Endodermal cell (in vitro differentiated cells): ENCODE data around the gene ALOX5AP. TPM values are rescaled to one million over a fixed set of nuclear protein-coding genes. Genes with fewer than 3 reads are reported as not detected.

Experiments
- DNase-seq: peaks from one replicate; pipeline ENCODE4 v3.0.0-alpha.2; 2017
- H3K27ac ChIP-seq: 2 replicates; pipeline ENCODE4 v1.5.1; 2013; ENCODE audit warnings: mild to moderate bottlenecking, low read depth, low read length, moderate library complexity
- H3K27me3 ChIP-seq: 2 replicates; pipeline ENCODE4 v1.6.1; 2013; ENCODE audit warnings: mild to moderate bottlenecking, low read length, moderate library complexity; ENCODE audit not compliant: insufficient read depth, control insufficient read depth, poor library complexity, severe bottlenecking
- H3K36me3 ChIP-seq: 2 replicates; pipeline ENCODE4 v1.7.0; 2013; ENCODE audit warnings: mild to moderate bottlenecking, low read length, moderate library complexity; ENCODE audit not compliant: control insufficient read depth, insufficient read depth
- H3K4me1 ChIP-seq: one replicate; pipeline ENCODE4 v1.7.0; 2013; ENCODE audit warnings: low read length; ENCODE audit not compliant: control insufficient read depth, insufficient read depth
- H3K4me3 ChIP-seq: 2 replicates; pipeline ENCODE4 v1.5.1; 2013; ENCODE audit warnings: mild to moderate bottlenecking, low read length, moderate library complexity
- H3K9ac ChIP-seq: 2 replicates; pipeline ENCODE4 v1.6.1; 2013; ENCODE audit warnings: mild to moderate bottlenecking, low read length, moderate library complexity; ENCODE audit not compliant: poor library complexity, severe bottlenecking; ENCODE audit errors: extremely low read depth
- H3K9me3 ChIP-seq: 2 replicates; pipeline ENCODE4 v1.6.1; 2013; ENCODE audit warnings: mild to moderate bottlenecking, low read length, moderate library complexity; ENCODE audit not compliant: control insufficient read depth
- H3K27ac Mint-ChIP-seq: 2 replicates; pipeline ENCODE4 v1.8.0; 2020; ENCODE audit warnings: mixed read lengths
- H3K27me3 Mint-ChIP-seq: 2 replicates; pipeline ENCODE4 v1.8.0; 2021; ENCODE audit warnings: mild to moderate bottlenecking, mixed read lengths; ENCODE audit not compliant: insufficient read depth
- H3K36me3 Mint-ChIP-seq: 2 replicates; pipeline ENCODE4 v1.8.0; 2020; ENCODE audit warnings: low read depth, mixed read lengths
- H3K4me1 Mint-ChIP-seq: 2 replicates; pipeline ENCODE4 v1.8.0; 2020; ENCODE audit warnings: mixed read lengths
- H3K4me3 Mint-ChIP-seq: 2 replicates; pipeline ENCODE4 v1.8.0; 2020; ENCODE audit warnings: mild to moderate bottlenecking, moderate library complexity, mixed read lengths
- H3K9me3 Mint-ChIP-seq: 2 replicates; pipeline ENCODE4 v1.8.0; 2020; ENCODE audit warnings: mild to moderate bottlenecking, mixed read lengths
- WGBS, 2 experiments: methylation state at CpG; one replicate each; pipeline versions ENCODE4 v1.1.5 to v1.1.7; 2013; ENCODE audit warnings: missing lambda C conversion rate in 2 of 2, mixed read lengths in 1 of 2; ENCODE audit not compliant: insufficient coverage in 1 of 2, insufficient read length in 1 of 2; 5-methylcytosine and 5-hydroxymethylcytosine counted together
- total RNA-seq, 2 donors: library from RNA; stranded (reverse); fragmentation: NEBNext Ultra II Directional in 1 of 2; extraction: Animal tissue kit (Norgen Biotek cat#: 25700) in 1 of 2; gene quantifications; 2 replicates in 1 of 2; 3 replicates in 1 of 2; pipeline ENCODE4 v1.2.1, GENCODE V29; 2021
- TF ChIP-seq, protein P1 (sequence below): fragments of 200-600 bp; sonication (generic); conservative IDR thresholded peaks from 2 replicates; pipeline ENCODE4 v1.5.0; 2021; ENCODE audit warnings: antibody characterized with exemption, mild to moderate bottlenecking

ALOX5AP gene
- total RNA-seq, 2 donors from 2014 or later, result not detected

DNA sequence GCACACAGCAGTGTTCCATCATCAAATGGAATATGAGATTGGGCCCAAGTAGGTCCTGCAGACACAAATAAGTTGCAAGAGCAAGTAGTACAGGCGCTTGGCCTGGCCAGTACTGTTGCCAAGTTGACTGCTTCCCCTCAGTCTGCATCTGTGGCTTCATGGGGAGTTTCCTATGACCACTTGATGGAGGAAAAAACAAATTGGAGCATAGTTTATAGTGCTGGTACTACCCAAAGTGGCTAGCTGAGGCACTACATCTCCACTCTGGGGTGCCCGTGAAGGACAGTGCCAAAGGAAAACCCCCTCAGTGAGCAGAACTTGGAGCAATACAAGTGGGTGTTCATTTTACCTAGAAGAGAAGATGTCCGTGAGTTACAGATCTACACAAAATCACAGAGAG lies 10.6 kb upstream of the ALOX5AP start:
- Histone ChIP-seq H3K9ac (no peak overlapping the region), H3K27me3 (no peaks in the 10 kb centered on the region), H3K4me3 (no peak overlapping the region), H3K4me1 (no peaks in the 10 kb centered on the region), H3K9me3 (no peaks in the 10 kb centered on the region), H3K36me3 (no peaks in the 10 kb centered on the region), H3K27ac (no peak overlapping the region)
- 92 to 98% methylated on average over 2 to 3 of the region's 3 CpGs for WGBS, 2 experiments
- no peak overlapping the region for H3K27ac Mint-ChIP-seq
- H3K9me3 Mint-ChIP-seq, result no peaks in the 10 kb centered on the region
- H3K36me3 Mint-ChIP-seq, result no peaks in the 10 kb centered on the region
- DNase-seq, result no peak
- H3K4me3 Mint-ChIP-seq, result no peak overlapping the region
- TF ChIP-seq, protein P1, sequence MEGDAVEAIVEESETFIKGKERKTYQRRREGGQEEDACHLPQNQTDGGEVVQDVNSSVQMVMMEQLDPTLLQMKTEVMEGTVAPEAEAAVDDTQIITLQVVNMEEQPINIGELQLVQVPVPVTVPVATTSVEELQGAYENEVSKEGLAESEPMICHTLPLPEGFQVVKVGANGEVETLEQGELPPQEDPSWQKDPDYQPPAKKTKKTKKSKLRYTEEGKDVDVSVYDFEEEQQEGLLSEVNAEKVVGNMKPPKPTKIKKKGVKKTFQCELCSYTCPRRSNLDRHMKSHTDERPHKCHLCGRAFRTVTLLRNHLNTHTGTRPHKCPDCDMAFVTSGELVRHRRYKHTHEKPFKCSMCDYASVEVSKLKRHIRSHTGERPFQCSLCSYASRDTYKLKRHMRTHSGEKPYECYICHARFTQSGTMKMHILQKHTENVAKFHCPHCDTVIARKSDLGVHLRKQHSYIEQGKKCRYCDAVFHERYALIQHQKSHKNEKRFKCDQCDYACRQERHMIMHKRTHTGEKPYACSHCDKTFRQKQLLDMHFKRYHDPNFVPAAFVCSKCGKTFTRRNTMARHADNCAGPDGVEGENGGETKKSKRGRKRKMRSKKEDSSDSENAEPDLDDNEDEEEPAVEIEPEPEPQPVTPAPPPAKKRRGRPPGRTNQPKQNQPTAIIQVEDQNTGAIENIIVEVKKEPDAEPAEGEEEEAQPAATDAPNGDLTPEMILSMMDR, result no peak
- H3K27me3 Mint-ChIP-seq, result peaks cover 4% of the 10 kb centered on the region
- no peaks in the 10 kb centered on the region for H3K4me1 Mint-ChIP-seq

DNA sequence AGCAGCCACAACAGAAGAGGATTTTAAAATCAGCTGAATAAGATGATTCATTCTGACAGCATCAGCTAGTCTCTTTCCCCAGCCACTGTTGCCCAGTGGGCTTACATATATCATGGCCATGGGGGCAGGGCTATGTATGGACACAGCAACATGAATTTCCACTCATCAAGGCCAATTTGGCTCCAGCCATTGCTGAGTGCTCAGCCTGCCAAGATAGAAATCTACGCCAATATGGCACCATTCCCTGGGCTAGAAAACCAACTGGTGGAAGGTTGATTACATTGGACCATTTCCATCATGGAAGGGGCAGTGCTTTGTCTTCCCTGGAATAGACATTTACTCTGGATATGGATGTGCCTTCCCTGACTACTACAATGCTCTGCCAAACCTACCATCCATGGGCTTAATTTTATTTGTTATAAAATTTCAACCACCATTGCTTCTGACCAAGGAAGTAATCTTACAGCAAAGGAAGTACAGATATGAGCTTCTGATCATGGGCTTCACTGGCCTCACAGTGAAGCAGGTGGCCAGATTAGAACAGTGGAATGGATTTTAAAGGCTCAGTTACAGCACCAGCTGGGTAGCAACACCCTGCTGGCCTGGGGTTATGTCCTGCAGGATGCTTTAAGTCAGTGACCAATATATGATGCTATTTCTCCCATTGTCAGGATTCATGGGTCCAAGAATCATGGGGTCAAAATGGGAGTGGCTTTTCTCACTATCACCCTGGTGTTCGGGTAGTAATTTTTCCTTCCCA lies 9.8 kb upstream of the ALOX5AP start:
- Mint-ChIP-seq H3K9me3 (no peaks in the 10 kb centered on the region), H3K36me3 (no peaks in the 10 kb centered on the region), H3K4me1 (peaks cover 2% of the 10 kb centered on the region), H3K4me3 (no peak overlapping the region), H3K27me3 (peaks cover 4% of the 10 kb centered on the region), H3K27ac (no peak overlapping the region)
- no peak overlapping the region for H3K9ac ChIP-seq
- TF ChIP-seq, protein P1, result no peak
- no peaks in the 10 kb centered on the region for H3K4me1 ChIP-seq
- H3K27ac ChIP-seq, result no peak overlapping the region
- 95 to 100% methylated on average over 1 to 2 of the region's 2 CpGs for WGBS, 2 experiments
- H3K9me3 ChIP-seq, result no peaks in the 10 kb centered on the region
- no peak overlapping the region for H3K4me3 ChIP-seq
- no peaks in the 10 kb centered on the region for H3K27me3 ChIP-seq
- no peaks in the 10 kb centered on the region for H3K36me3 ChIP-seq
- peak; percentile 5 for DNase-seq

DNA sequence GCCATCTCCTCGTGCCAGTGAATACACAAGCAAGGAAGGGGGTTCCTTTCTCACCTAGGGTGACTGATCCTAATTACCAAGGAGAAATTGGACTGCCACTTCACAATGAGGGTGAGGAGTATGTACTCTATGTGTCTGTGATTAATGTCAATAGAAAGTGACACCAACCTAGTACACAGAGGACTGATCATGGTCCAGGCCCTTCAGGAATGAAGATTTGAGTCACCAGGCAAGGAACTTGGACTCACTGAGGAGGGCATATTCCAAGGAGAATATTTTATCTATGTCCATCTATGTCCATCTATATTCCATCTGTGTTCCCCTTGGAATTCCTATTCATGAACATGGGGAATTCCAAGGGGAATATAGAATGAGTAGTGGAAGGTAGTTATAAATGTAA lies 9.2 kb upstream of the ALOX5AP start:
- Histone ChIP-seq H3K27me3 (no peaks in the 10 kb centered on the region), H3K27ac (no peak overlapping the region), H3K9me3 (no peaks in the 10 kb centered on the region), H3K9ac (no peak overlapping the region), H3K4me1 (no peaks in the 10 kb centered on the region), H3K4me3 (no peak overlapping the region), H3K36me3 (no peaks in the 10 kb centered on the region)
- no peaks in the 10 kb centered on the region for H3K36me3 Mint-ChIP-seq
- no peak overlapping the region for H3K4me3 Mint-ChIP-seq
- DNase-seq, result no peak
- no peaks in the 10 kb centered on the region for H3K9me3 Mint-ChIP-seq
- 83 to 100% methylated on average over 1 of the region's 1 CpG for WGBS, 2 experiments
- no peak overlapping the region for H3K27ac Mint-ChIP-seq
- H3K4me1 Mint-ChIP-seq, result peaks cover 5% of the 10 kb centered on the region
- peaks cover 4% of the 10 kb centered on the region for H3K27me3 Mint-ChIP-seq
- TF ChIP-seq, protein P1, result no peak
